Measurements from ENCODE around the gene FGF22.

The FGF22 gene

GRCh38 chr19:609004-609346 is 30.7 kb upstream of the FGF22 start:
- peak; percentile 100 for TF ChIP-seq NFIC (IDR thresholded peaks at IDR 0.05)
- TF ChIP-seq EP300 (IDR thresholded peaks at IDR 0.05; ENCODE audit: borderline replicate concordance) = peak; percentile 96
- TF ChIP-seq YY1 (IDR thresholded peaks at IDR 0.05; ENCODE audit: low read depth) = peak; percentile 20; the same call in 1 of the 2 replicates
- TF ChIP-seq REST (IDR thresholded peaks at IDR 0.05; ENCODE audit: low read depth) = no peak
- peak; percentile 83 for TF ChIP-seq FOXM1 (IDR thresholded peaks at IDR 0.05; ENCODE audit: borderline replicate concordance, low read depth)
- peak; percentile 77 for TF ChIP-seq EGR1 (IDR thresholded peaks at IDR 0.05)
- TF ChIP-seq RAD21 (IDR thresholded peaks at IDR 0.05; ENCODE audit: low read depth) = peak; percentile 20; the same call in 1 of the 2 replicates
- no peak for TF ChIP-seq CREB1 (IDR thresholded peaks at IDR 0.05; ENCODE audit: low read depth)
- peak; percentile 9; the same call in 1 of the 2 replicates for TF ChIP-seq CEBPB (IDR thresholded peaks at IDR 0.05)
- peak; percentile 83 for TF ChIP-seq MAX (IDR thresholded peaks at IDR 0.05)
- TF ChIP-seq TEAD4 (IDR thresholded peaks at IDR 0.05) = peak; percentile 71
- TF ChIP-seq USF1 (IDR thresholded peaks at IDR 0.05) = peak; percentile 72
- TF ChIP-seq ZBTB7A (IDR thresholded peaks at IDR 0.05; ENCODE audit: low read depth) = peak; percentile 89
- peak; percentile 96 for TF ChIP-seq TCF12 (IDR thresholded peaks at IDR 0.05; ENCODE audit: low read depth)
- TF ChIP-seq TAF1 (IDR thresholded peaks at IDR 0.05; ENCODE audit: low read depth) = peak; percentile 53; the same call in 1 of the 2 replicates

GRCh38 chr19:610071-610800 is 29.4 kb upstream of the FGF22 start:
- peak; percentile 50; the same call in 1 of the 2 replicates for TF ChIP-seq MAX (IDR thresholded peaks at IDR 0.05)
- TF ChIP-seq CREB1 (IDR thresholded peaks at IDR 0.05; ENCODE audit: low read depth) = no peak
- TF ChIP-seq ZBTB7A (IDR thresholded peaks at IDR 0.05; ENCODE audit: low read depth) = peak; percentile 31; the same call in 1 of the 2 replicates

- TF ChIP-seq MAX (IDR thresholded peaks at IDR 0.05) (no peak; the same call in 1 of the 2 replicates), TCF12 (IDR thresholded peaks at IDR 0.05; ENCODE audit: low read depth) (peak; percentile 92), NFIC (IDR thresholded peaks at IDR 0.05) (peak; percentile 85), EP300 (IDR thresholded peaks at IDR 0.05; ENCODE audit: borderline replicate concordance) (peak; percentile 92), USF1 (IDR thresholded peaks at IDR 0.05) (no peak), FOXM1 (IDR thresholded peaks at IDR 0.05; ENCODE audit: borderline replicate concordance, low read depth) (peak; percentile 77), RAD21 (IDR thresholded peaks at IDR 0.05; ENCODE audit: low read depth) (peak; percentile 12; the same call in 1 of the 2 replicates), YY1 (IDR thresholded peaks at IDR 0.05; ENCODE audit: low read depth) (no peak), TEAD4 (IDR thresholded peaks at IDR 0.05) (peak; percentile 44; the same call in 1 of the 2 replicates), EGR1 (IDR thresholded peaks at IDR 0.05) (peak; percentile 81), ZBTB7A (IDR thresholded peaks at IDR 0.05; ENCODE audit: low read depth) (no peak; the same call in 1 of the 2 replicates), REST (IDR thresholded peaks at IDR 0.05; ENCODE audit: low read depth) (no peak)
Observed at GRCh38 chr19:610801-611480, 28.7 kb upstream of the FGF22 start.

GRCh38 chr19:611481-611868 is 28.2 kb upstream of the FGF22 start:
- TF ChIP-seq MAX (IDR thresholded peaks at IDR 0.05) = no peak
- 0 out of 2 replicates have a peak, but pooled peaks have one; percentile 13 for TF ChIP-seq NFIC (IDR thresholded peaks at IDR 0.05)

GRCh38 chr19:612941-613340 is 26.7 kb upstream of the FGF22 start:
- no peak for TF ChIP-seq NFIC (IDR thresholded peaks at IDR 0.05)
- TF ChIP-seq CEBPB (IDR thresholded peaks at IDR 0.05) = no peak
- TF ChIP-seq USF1 (IDR thresholded peaks at IDR 0.05) = no peak
- TF ChIP-seq EP300 (IDR thresholded peaks at IDR 0.05; ENCODE audit: borderline replicate concordance) = no peak
- TF ChIP-seq RAD21 (IDR thresholded peaks at IDR 0.05; ENCODE audit: low read depth) = no peak
- TF ChIP-seq MAX (IDR thresholded peaks at IDR 0.05) = no peak
- no peak for TF ChIP-seq FOXM1 (IDR thresholded peaks at IDR 0.05; ENCODE audit: borderline replicate concordance, low read depth)
- TF ChIP-seq ZBTB7A (IDR thresholded peaks at IDR 0.05; ENCODE audit: low read depth) = no peak
- TF ChIP-seq YY1 (IDR thresholded peaks at IDR 0.05; ENCODE audit: low read depth) = no peak
- no peak for TF ChIP-seq EGR1 (IDR thresholded peaks at IDR 0.05)
- no peak for TF ChIP-seq CREB1 (IDR thresholded peaks at IDR 0.05; ENCODE audit: low read depth)
